Sigmoid colon (tissue), 7 donors: Measurements from ENCODE around the gene ETFBKMT. TPM values are rescaled to one million over a fixed set of nuclear protein-coding genes. Genes with fewer than 3 reads are reported as not detected.
"Not testable (repeated sequence)": the region's sequence is repeated elsewhere in the genome, so short reads cannot be mapped to it uniquely, and the experiment has no call there.

Source experiments
- DNase-seq: peaks from one replicate; pipeline ENCODE4 v3.0.0-alpha.2; 2019
- H3K27ac ChIP-seq, 4 donors: fragments of 200-600 bp; sonication (generic); one replicate each; pipeline ENCODE4 v1.5.1; 2016 to 2019; ENCODE audit warnings: mild to moderate bottlenecking in 1 of 4
- H3K27me3 ChIP-seq, 3 donors: fragments of 200-600 bp; sonication (generic); one replicate each; pipeline ENCODE4 v1.5.1; 2019; ENCODE audit warnings: mild to moderate bottlenecking in 1 of 3
- H3K36me3 ChIP-seq, 4 donors: fragments of 200-600 bp; sonication (generic); one replicate each; pipeline ENCODE4 v1.5.1; 2016 to 2019
- H3K4me1 ChIP-seq, 4 donors: fragments of 200-600 bp; sonication (generic); one replicate each; pipeline ENCODE4 v1.5.1; 2017 to 2019
- H3K4me3 ChIP-seq, 4 donors: fragments of 200-600 bp; sonication (generic); one replicate each; pipeline ENCODE4 v1.5.1; 2017 to 2019; ENCODE audit warnings: mild to moderate bottlenecking in 2 of 4, moderate library complexity in 1 of 4
- H3K9me3 ChIP-seq, 4 donors: fragments of 200-600 bp in 3 of 4; sonication (generic) in 3 of 4; one replicate each; pipeline versions ENCODE4 v1.5.1 to v1.6.1; 2013 to 2019
- CTCF ChIP-seq, 4 experiments: fragments of 450-650 bp in 3 of 4; fragments of 200-600 bp in 1 of 4; IDR thresholded peaks; one replicate each; pipeline ENCODE4 v1.5.1; 2016 to 2019; ENCODE audit warnings: antibody characterized with exemption in 4 of 4, mild to moderate bottlenecking in 3 of 4, moderate library complexity in 2 of 4
- EP300 ChIP-seq, 4 donors: sonication (generic); formaldehyde crosslinking; IDR thresholded peaks; one replicate each; pipeline ENCODE4 v1.6.1; 2017; ENCODE audit warnings: antibody characterized with exemption in 4 of 4
- POLR2A ChIP-seq, 2 donors: fragments of 450-650 bp; IDR thresholded peaks; one replicate each; pipeline ENCODE4 v1.6.1; 2016; ENCODE audit warnings: antibody characterized with exemption in 2 of 2, mild to moderate bottlenecking in 2 of 2, moderate library complexity in 2 of 2
- POLR2AphosphoS5 ChIP-seq, 4 donors: sonication (generic); formaldehyde crosslinking; IDR thresholded peaks; one replicate each; pipeline ENCODE4 v1.6.1; 2017; ENCODE audit warnings: antibody characterized with exemption in 4 of 4
- WGBS, 2 donors: extraction: QIAGEN DNeasy Blood & Tissue Kit; methylation state at CpG; one replicate each; pipeline ENCODE4 v1.1.7; 2013; 5-methylcytosine and 5-hydroxymethylcytosine counted together
- intact Hi-C: fragments of 100-400 bp; cut with DNase I; formaldehyde crosslinking; loops from one replicate; pipeline ENCODE4 v1.15.1; 2023
- polyA plus RNA-seq, 3 donors: library from polyadenylated mRNA; stranded (reverse); fragments of 200-250 nt; gene quantifications; one replicate each; pipeline ENCODE4 v1.2.3, GENCODE V29; 2013
- total RNA-seq, 4 donors: library from RNA; depleted of rRNA; stranded (reverse); fragments of >200 nt; gene quantifications; one replicate each; pipeline ENCODE4 v1.1.0, GENCODE V29; 2016
- donor health status: healthy with polysubstance abuse.
- donor health status: Bipolar disorder and iron deficiency.
- donor health status: healthy.

ETFBKMT gene
- total and polyA plus RNA-seq, 7 donors, result 1.2 to 4.4 (median 2.5) TPM

- WGBS, 2 donors, result 78 to 89% methylated on average over 4 of the region's 4 CpGs
- Histone ChIP-seq H3K4me3 (no peak overlapping the region), H3K9me3 (peaks cover 0 to under 1% (median 0%) of the 10 kb centered on the region in 4 donors), H3K4me1 (peaks cover 0 to 6% (median 4%) of the 10 kb centered on the region in 4 donors), H3K27ac (no peak overlapping the region), H3K36me3 (peaks cover 0 to 7% (median 3%) of the 10 kb centered on the region in 4 donors), H3K27me3 (no peaks in the 10 kb centered on the region)
- no peak for DNase-seq
- intact Hi-C loops, result no loop called here
- TF ChIP-seq POLR2AphosphoS5 (IDR thresholded peaks at IDR 0.05) (no peak), POLR2A (IDR thresholded peaks at IDR 0.05) (no peak), EP300 (IDR thresholded peaks at IDR 0.05) (no peak), CTCF (IDR thresholded peaks at IDR 0.05) (no peak)
Measured at GRCh38 chr12:31663576-31663975, 4.1 kb downstream of the ETFBKMT start.

GRCh38 chr12:31664038-31664437 lies 4.5 kb downstream of the ETFBKMT start:
- 82 to 88% methylated on average over 6 of the region's 6 CpGs for WGBS, 2 donors
- Histone ChIP-seq H3K27me3 (no peaks in the 10 kb centered on the region), H3K4me1 (peaks cover 0 to 6% (median 4%) of the 10 kb centered on the region in 4 donors), H3K9me3 (peaks cover 0 to 5% (median under 1%) of the 10 kb centered on the region in 4 donors), H3K27ac (no peak overlapping the region), H3K4me3 (no peak overlapping the region), H3K36me3 (peaks cover 0 to 9% (median 3%) of the 10 kb centered on the region in 4 donors)
- no peak for TF ChIP-seq POLR2AphosphoS5 (IDR thresholded peaks at IDR 0.05)
- TF ChIP-seq POLR2A (IDR thresholded peaks at IDR 0.05), result no peak
- TF ChIP-seq CTCF (IDR thresholded peaks at IDR 0.05), result no peak
- no peak for TF ChIP-seq EP300 (IDR thresholded peaks at IDR 0.05)
- intact Hi-C loops, result no loop called here
- DNase-seq, result no peak

- peaks cover 0 to 10% (median 3%) of the 10 kb centered on the region in 4 donors for H3K9me3 ChIP-seq
- no peak for DNase-seq
- no peaks in the 10 kb centered on the region for H3K27me3 ChIP-seq
- intact Hi-C loops, result no loop called here
- H3K27ac ChIP-seq, result no peak overlapping the region
- peaks cover 0 to 29% (median 3%) of the 10 kb centered on the region in 4 donors for H3K36me3 ChIP-seq
- H3K4me3 ChIP-seq, result no peak overlapping the region
- no peaks in the 10 kb centered on the region for H3K4me1 ChIP-seq
- no peak for TF ChIP-seq CTCF (IDR thresholded peaks at IDR 0.05)
- TF ChIP-seq EP300 (IDR thresholded peaks at IDR 0.05), result no peak
- TF ChIP-seq POLR2A (IDR thresholded peaks at IDR 0.05), result no peak
- no peak for TF ChIP-seq POLR2AphosphoS5 (IDR thresholded peaks at IDR 0.05)
Measured at GRCh38 chr12:31669020-31669419, 9.5 kb downstream of the ETFBKMT start.

GRCh38 chr12:31669582-31669981 lies 10.1 kb downstream of the ETFBKMT start:
- Histone ChIP-seq H3K9me3 (peaks cover 0 to 10% (median 3%) of the 10 kb centered on the region in 4 donors), H3K36me3 (peaks cover 0 to 29% (median 3%) of the 10 kb centered on the region in 4 donors)
- H3K4me1 ChIP-seq, DNase-seq, H3K4me3 ChIP-seq, H3K27ac ChIP-seq, H3K27me3 ChIP-seq, intact Hi-C loops: not testable (repeated sequence)
- WGBS, 2 donors, result 77 to 85% methylated on average over 2 of the region's 2 CpGs

GRCh38 chr12:31672521-31672920 lies 13.0 kb downstream of the ETFBKMT start:
- TF ChIP-seq POLR2A (IDR thresholded peaks at IDR 0.05) (no peak), CTCF (IDR thresholded peaks at IDR 0.05) (no peak), EP300 (IDR thresholded peaks at IDR 0.05) (no peak), POLR2AphosphoS5 (IDR thresholded peaks at IDR 0.05) (no peak)
- Histone ChIP-seq H3K9me3 (peaks cover 0 to 10% (median 3%) of the 10 kb centered on the region in 4 donors), H3K4me3 (no peak overlapping the region), H3K36me3 (peaks cover 0 to 36% (median 2%) of the 10 kb centered on the region in 4 donors), H3K27ac (no peak overlapping the region), H3K27me3 (no peaks in the 10 kb centered on the region), H3K4me1 (no peaks in the 10 kb centered on the region)
- 95 to 98% methylated on average over 4 of the region's 4 CpGs for WGBS, 2 donors
- DNase-seq, result no peak
- intact Hi-C loops, result no loop called here
